SK-N-SH treated with all-trans-retinoic acid at 6 μM for 48 hours (cell line): ENCODE measurements around the gene GALM.

Experiments used
- ARNTL ChIP-seq: fragments of 450-650 bp; formaldehyde crosslinking; IDR thresholded peaks from 2 replicates; pipeline ENCODE4 v1.5.0; 2020; ENCODE audit warnings: low read depth, mild to moderate bottlenecking, moderate library complexity, borderline replicate concordance
- CSDC2 ChIP-seq: fragments of 250-450 bp; sonication (Bioruptor Pico); IDR thresholded peaks from 2 replicates; pipeline ENCODE4 v1.5.0; 2020; ENCODE audit warnings: mild to moderate bottlenecking, moderate library complexity
- SNAI2 ChIP-seq: fragments of 250-450 bp; sonication (Bioruptor Pico); IDR thresholded peaks from 2 replicates; pipeline ENCODE4 v1.5.0; 2020; ENCODE audit warnings: mild to moderate bottlenecking, moderate library complexity
- ZFP3 ChIP-seq: fragments of 250-450 bp; sonication (Bioruptor Pico); IDR thresholded peaks from 2 replicates; pipeline ENCODE4 v1.5.0; 2020; ENCODE audit warnings: mild to moderate bottlenecking, moderate library complexity
- ZFP30 ChIP-seq: fragments of 450-650 bp; formaldehyde crosslinking; IDR thresholded peaks from 2 replicates; pipeline ENCODE4 v1.5.0; 2022; ENCODE audit warnings: mild to moderate bottlenecking, moderate library complexity
- ZNF70 ChIP-seq: fragments of 450-650 bp; formaldehyde crosslinking; IDR thresholded peaks from 2 replicates; pipeline ENCODE4 v1.5.0; 2020; ENCODE audit warnings: mild to moderate bottlenecking, moderate library complexity
- TF ChIP-seq, protein P1 (sequence below): fragments of 250-450 bp; sonication (Bioruptor Pico); IDR thresholded peaks from 2 replicates; pipeline ENCODE4 v1.5.1; 2020; ENCODE audit warnings: low read depth, mild to moderate bottlenecking, moderate library complexity
- TF ChIP-seq, protein P2 (sequence below): fragments of 250-450 bp; sonication (Bioruptor Pico); IDR thresholded peaks from 2 replicates; pipeline ENCODE4 v1.8.0; 2021; ENCODE audit warnings: low read depth, mild to moderate bottlenecking, moderate library complexity, borderline replicate concordance
- TF ChIP-seq, protein P3 (sequence below): fragments of 250-450 bp; sonication (Bioruptor Pico); IDR thresholded peaks from 2 replicates; pipeline ENCODE4 v1.5.0; 2020; ENCODE audit warnings: mild to moderate bottlenecking, moderate library complexity

DNA sequence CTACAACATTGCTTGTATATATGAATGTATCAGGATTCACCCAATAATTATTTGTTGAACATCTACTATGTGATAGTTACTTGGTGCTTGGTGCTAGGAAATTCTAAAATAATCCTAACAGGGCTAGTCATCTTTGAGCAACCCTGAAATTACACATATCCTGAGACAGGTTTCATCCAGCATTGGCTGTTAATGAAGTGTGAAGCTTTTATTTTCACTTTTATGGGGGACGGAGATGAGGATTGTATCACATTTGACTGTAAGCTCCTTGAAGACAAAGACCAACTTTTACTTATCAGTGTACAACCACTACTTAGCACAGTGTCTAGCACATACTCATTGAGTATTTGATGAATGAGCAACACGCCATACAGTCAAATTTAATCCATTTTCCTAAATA is 6.8 kb upstream of the GALM start:
- TF ChIP-seq, protein P1, sequence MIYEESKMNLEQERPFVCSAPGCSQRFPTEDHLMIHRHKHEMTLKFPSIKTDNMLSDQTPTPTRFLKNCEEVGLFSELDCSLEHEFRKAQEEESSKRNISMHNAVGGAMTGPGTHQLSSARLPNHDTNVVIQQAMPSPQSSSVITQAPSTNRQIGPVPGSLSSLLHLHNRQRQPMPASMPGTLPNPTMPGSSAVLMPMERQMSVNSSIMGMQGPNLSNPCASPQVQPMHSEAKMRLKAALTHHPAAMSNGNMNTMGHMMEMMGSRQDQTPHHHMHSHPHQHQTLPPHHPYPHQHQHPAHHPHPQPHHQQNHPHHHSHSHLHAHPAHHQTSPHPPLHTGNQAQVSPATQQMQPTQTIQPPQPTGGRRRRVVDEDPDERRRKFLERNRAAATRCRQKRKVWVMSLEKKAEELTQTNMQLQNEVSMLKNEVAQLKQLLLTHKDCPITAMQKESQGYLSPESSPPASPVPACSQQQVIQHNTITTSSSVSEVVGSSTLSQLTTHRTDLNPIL (CRISPR knock-in tag) = no peak
- no peak for TF ChIP-seq ZNF70
- TF ChIP-seq ARNTL = no peak
- TF ChIP-seq ZFP30 (CRISPR knock-in tag) = no peak
- no peak for TF ChIP-seq SNAI2
- TF ChIP-seq, protein P2, sequence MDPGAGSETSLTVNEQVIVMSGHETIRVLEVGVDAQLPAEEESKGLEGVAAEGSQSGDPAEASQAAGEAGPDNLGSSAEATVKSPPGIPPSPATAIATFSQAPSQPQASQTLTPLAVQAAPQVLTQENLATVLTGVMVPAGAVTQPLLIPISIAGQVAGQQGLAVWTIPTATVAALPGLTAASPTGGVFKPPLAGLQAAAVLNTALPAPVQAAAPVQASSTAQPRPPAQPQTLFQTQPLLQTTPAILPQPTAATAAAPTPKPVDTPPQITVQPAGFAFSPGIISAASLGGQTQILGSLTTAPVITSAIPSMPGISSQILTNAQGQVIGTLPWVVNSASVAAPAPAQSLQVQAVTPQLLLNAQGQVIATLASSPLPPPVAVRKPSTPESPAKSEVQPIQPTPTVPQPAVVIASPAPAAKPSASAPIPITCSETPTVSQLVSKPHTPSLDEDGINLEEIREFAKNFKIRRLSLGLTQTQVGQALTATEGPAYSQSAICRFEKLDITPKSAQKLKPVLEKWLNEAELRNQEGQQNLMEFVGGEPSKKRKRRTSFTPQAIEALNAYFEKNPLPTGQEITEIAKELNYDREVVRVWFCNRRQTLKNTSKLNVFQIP = no peak
- no peak for TF ChIP-seq ZFP3 (CRISPR knock-in tag)
- TF ChIP-seq, protein P3, sequence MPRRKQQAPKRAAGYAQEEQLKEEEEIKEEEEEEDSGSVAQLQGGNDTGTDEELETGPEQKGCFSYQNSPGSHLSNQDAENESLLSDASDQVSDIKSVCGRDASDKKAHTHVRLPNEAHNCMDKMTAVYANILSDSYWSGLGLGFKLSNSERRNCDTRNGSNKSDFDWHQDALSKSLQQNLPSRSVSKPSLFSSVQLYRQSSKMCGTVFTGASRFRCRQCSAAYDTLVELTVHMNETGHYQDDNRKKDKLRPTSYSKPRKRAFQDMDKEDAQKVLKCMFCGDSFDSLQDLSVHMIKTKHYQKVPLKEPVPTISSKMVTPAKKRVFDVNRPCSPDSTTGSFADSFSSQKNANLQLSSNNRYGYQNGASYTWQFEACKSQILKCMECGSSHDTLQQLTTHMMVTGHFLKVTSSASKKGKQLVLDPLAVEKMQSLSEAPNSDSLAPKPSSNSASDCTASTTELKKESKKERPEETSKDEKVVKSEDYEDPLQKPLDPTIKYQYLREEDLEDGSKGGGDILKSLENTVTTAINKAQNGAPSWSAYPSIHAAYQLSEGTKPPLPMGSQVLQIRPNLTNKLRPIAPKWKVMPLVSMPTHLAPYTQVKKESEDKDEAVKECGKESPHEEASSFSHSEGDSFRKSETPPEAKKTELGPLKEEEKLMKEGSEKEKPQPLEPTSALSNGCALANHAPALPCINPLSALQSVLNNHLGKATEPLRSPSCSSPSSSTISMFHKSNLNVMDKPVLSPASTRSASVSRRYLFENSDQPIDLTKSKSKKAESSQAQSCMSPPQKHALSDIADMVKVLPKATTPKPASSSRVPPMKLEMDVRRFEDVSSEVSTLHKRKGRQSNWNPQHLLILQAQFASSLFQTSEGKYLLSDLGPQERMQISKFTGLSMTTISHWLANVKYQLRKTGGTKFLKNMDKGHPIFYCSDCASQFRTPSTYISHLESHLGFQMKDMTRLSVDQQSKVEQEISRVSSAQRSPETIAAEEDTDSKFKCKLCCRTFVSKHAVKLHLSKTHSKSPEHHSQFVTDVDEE (CRISPR knock-in tag) = no peak
- TF ChIP-seq CSDC2 (CRISPR knock-in tag) = no peak
